Activated CD8-positive, alpha-beta memory T cell treated with anti-CD3 and anti-CD28 coated beads for 24 hours (primary cell): ENCODE measurements around the gene PSMD11.
A peak's percentile ranks its signal among the peaks of the same experiment; 100 is the strongest.
"Not testable (repeated sequence)": the region's sequence is repeated elsewhere in the genome, so short reads cannot be mapped to it uniquely, and the experiment has no call there.

Experiments used
- DNase-seq: peaks from one replicate; pipeline ENCODE4 v3.0.0-alpha.2; 2020

The PSMD11 gene

GRCh38 chr17:32515677-32516383 is 71.5 kb downstream of the PSMD11 start:
- DNase-seq, result no peak

DNA sequence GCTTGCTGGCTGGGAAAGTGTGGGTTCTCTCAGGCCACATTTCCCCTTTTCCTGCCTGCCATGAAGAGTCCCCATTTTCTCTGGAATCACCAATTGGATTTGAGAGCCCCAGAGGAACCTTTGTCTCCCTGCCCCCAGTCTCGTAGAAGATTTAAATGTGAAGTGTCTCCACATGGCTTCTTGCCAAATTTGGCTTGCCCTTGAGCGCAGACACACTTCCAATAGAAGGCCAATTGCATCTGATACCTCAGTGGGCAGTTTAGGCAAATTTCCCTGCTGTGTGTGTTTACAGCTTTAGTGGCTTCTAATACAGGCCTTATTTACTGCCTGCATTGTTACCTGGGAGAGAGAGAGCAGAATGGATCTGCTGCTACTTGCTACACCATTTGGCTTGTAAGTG is 72.1 kb downstream of the PSMD11 start:
- DNase-seq, result no peak

DNA sequence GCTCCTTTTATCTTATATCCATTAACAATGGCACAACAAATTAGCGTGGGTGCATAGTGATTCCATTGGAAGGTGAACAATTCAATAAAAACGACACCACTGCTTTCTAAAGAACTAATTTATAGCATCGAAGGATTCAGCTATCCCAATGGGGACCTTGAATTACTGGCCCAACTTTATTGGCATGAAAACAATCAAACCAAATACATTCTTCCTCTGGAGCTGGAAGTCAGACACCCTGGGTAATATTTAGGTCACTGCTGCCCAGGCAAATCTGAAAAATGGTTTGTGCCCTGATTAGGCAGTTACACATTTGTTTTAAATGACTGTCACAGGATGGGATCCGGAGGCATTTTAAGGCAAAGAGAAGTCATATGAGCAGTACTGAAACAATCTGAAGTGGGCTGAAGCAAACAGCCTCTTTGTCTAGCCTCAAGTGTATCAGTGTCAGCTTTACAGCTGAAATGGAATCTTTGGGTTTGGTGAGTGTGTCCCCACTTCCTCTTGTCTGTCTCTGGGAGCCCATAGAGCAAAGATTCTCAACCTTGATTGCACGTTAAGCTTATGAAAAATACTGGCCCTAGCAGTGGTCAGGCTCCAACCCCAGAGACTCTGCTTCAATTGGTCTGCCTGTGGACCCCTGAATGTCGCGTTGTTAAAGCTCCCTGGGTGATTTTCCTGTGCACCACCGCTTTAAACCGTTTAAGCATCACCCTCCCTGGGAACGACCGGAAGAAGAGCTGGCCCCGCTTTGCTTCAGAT is 72.8 kb downstream of the PSMD11 start:
- no peak for DNase-seq

- DNase-seq, result no peak
These were observed 73.7 kb downstream of the PSMD11 start for GRCh38 chr17:32517982-32518381.

DNA sequence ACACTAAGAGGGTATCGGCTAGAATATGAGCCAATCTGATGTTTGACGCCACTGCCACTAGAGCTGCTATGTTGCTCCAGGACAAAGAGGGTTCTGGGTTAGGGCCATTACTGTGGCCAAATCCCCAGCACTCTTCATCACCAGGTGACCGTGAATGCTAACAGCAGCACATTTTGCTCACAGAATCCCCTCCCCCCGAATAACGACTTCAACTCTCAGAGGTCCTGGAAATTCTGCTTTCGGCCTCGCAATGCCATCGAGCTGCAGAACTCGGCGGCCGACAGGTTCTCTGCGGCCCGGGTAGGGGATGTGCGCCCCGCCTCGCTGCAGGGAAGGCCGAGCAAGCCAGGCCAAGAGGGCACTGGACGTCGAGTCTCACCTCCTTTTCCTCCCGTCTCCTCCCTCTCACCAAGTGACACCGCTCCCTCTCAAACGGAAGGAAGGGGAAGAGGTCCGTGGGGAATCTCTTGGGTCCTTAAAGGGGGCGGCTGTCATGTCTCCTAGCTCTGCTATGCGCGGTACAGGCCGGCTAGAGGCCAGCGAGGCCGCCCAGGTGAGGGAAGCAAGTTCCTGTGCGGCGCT is 74.4 kb downstream of the PSMD11 start:
- no peak for DNase-seq

DNA sequence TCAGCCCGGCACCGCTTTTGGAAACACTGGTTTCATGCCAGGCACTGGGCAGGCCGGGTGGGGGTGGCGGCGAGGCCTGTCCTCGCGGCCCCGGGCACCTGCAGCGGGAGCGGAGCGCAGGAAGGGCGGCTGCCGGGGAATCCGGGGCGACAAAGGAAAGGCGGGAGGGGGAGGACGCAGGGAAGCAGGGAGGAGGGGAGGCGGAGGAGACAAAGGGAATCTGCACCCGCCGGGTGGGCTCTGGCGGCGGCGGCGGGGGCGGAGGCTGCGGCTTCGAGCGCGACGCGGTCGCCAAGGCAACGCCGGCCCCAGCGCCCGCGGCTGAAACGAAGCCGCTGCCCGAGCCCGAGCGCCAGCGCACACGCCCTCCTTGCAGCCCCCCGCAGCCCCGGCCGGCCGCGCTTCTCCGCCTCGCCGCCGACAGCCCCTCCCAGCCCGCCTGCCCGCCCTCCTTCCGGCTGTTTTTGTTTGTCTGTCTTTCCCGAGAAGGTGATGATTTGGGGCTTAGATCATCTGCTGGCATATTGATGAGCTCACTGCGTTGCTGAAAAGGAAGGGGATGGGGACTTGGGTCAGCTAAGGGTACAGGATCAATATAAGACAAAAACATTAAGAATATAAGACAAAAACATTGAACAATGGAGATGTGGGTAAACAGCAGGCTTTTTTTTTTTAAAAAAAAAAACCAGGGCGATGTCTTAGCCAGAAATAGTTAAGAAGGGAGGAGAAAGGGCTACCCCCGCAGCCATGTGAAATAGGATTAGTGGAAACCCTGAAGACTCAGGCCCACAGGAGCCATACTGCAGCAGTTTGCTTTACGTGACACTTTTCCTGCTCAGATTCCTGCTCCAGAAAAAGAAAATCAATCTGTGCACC is 75.2 kb downstream of the PSMD11 start:
- peak; percentile 71 for DNase-seq

GRCh38 chr17:32520104-32520701 is 75.9 kb downstream of the PSMD11 start:
- peak; percentile 70 for DNase-seq

DNA sequence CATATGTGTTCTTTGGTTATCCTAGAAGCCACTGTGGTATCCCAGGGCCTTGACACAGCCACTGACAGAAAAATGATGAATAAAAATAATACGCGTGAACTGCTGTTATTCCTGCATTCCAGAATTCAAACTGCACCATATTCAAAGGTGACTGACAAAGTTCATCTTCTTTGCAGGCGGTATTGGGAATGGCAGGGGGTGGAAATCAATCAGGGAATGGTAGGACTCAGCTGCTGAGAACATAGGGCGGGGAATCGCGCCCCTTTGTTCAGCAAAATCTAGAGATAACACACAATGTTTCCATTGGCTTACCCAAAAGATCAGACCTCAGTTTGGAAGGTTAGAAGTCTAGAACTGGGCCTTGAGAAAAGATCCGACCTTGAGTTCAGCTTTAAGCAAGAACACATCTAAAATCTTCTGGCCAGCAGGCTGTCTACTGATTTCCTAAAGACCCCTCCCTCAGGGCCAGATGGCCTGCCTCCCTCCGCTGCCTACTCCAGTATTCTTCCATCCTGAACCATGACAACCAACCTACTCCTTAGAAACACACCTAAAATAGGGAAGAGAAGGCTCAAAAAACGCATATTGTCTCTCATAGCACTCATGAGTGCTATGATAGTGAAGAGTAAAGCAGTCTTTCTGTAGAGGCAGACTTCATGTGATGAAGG is 76.6 kb downstream of the PSMD11 start:
- no peak for DNase-seq

DNA sequence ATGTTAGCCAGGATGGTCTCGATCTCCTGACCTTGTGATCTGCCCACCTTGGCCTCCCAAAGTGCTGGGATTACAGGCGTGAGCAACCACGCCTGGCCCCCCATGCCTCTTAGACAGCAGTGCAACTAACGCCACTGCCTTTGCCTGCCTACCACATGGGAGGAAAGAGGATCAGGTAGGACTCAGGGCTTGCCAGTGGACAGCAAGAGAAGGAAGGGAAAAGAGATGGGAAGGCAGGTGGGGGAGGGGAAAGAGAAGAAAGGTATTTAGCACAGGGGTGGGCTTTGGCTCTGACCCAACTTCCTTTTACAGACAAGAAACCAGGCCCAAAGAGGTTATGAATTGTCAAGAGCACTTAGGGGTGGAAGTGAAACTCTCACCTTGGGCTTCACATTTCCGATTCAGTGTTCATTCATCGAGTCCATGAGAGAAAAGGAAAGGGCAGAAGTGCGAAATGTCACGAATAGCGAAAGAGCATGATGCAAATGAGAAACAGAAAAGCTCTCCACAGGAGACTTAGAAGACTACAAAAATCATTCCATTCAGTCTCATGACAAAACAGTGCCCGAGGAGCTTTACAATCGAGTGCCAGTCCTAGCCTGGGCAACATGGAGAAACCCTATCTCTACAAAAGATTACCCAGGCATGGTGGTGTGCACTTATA is 78.8 kb downstream of the PSMD11 start:
- DNase-seq, result peak; percentile 77

GRCh38 chr17:32523827-32524552 is 79.7 kb downstream of the PSMD11 start:
- DNase-seq, result no peak

- not testable (repeated sequence) for DNase-seq
These were observed 80.2 kb downstream of the PSMD11 start for GRCh38 chr17:32524553-32524880.

GRCh38 chr17:32525122-32525521 is 80.8 kb downstream of the PSMD11 start:
- no peak for DNase-seq

- DNase-seq, result no peak
These were observed 82.8 kb downstream of the PSMD11 start for GRCh38 chr17:32527146-32527545.

DNA sequence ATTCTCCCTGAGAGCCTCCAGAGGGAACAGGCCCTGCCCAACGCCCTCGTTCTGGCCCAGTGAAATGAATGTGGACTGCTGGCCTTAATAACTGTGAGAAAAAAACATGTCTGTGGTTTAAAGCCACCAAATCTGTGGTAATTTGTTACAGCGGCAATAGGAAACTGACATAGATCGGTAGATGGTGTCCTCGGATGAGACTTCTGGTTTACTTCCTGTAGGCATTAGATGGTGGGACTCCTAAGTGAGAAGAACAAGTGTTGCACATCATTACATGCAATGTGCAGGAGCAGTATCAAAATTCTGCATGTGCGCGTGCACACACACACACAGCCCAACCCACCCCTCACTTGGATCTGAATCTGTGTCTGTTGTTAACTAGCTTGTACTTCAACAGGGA is 84.5 kb downstream of the PSMD11 start:
- no peak for DNase-seq

DNA sequence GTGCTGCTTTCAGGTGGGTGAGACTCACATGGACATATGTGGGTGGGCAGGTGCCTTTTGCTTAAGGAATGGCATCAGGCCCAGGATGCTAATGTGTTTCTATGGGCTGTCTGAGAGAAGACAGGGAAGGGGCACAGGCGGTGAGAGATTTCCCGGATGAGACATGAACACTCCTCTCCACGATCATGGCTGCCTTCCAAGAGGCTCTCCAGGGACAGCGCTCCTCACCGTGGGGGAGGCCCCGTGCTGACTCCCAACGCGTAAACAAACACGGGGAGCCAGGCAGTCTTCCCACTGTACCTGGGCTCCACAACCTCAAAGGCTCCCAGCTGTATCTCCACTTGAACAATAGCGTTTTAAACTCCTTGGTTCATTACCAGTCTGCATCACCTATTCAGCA is 85.3 kb downstream of the PSMD11 start:
- DNase-seq, result no peak
